Endothelial cell of umbilical vein (primary cell): Measurements from ENCODE around the gene PLLP. TPM values are rescaled to one million over a fixed set of nuclear protein-coding genes. Genes with fewer than 3 reads are reported as not detected.

Experiments used
- BruUV-seq: library from RNA; stranded (reverse); fragments of 400-500 nt; replicated peaks from 2 replicates; lab custom pipeline; 2021; lab: Mats Ljungman, UMichigan
- CTCF ChIA-PET: fragments of 300-600, 350-600 bp; sonication (Branson Sonifier 250); formaldehyde crosslinking; loops from one replicate; lab custom pipeline; 2021; ENCODE audit warnings: antibody characterized with exemption, inconsistent platforms; lab: Charles Lee
- POLR2A ChIA-PET: fragments of 300-600, 350-600 bp; sonication (Branson Sonifier 250); formaldehyde crosslinking; loops from one replicate; lab custom pipeline; 2021; ENCODE audit warnings: antibody characterized with exemption, inconsistent platforms; lab: Charles Lee
- DNase-seq: peaks from one replicate; pipeline ENCODE4 v3.0.0-alpha.2; 2011; ENCODE audit warnings: low read depth, low spot score
- FAIRE-seq: peaks from 2 replicates; lab custom pipeline; 2011; peaks lifted over from hg19 to GRCh38; lab: Jason Lieb, UNC
- H2AFZ ChIP-seq: 2 replicates; pipeline ENCODE4 v1.6.0; 2012; ENCODE audit warnings: low read depth, low read length, control low read depth, inconsistent platforms
- H3K27ac ChIP-seq: 2 replicates; pipeline ENCODE4 v1.5.1; 2011; ENCODE audit warnings: low read depth, mild to moderate bottlenecking, control low read depth, low read length, moderate library complexity; ENCODE audit not compliant: insufficient read depth
- H3K27me3 ChIP-seq, 2 experiments: 2 replicates each; pipeline versions ENCODE4 v1.6.0 to v1.6.1; 2011; ENCODE audit warnings: low read length in 2 of 2, mixed read lengths in 1 of 2; ENCODE audit not compliant: control insufficient read depth in 2 of 2, insufficient read depth in 2 of 2
- H3K36me3 ChIP-seq, 2 experiments: 2 replicates in 1 of 2; 3 replicates in 1 of 2; pipeline ENCODE4 v1.5.1; 2011; ENCODE audit warnings: low read length in 2 of 2, mild to moderate bottlenecking in 1 of 2, moderate library complexity in 1 of 2; ENCODE audit not compliant: control insufficient read depth in 2 of 2, insufficient read depth in 2 of 2; ENCODE audit errors: extremely low read depth in 1 of 2
- H3K4me1 ChIP-seq: 3 replicates; pipeline ENCODE4 v1.5.1; 2011; ENCODE audit warnings: mild to moderate bottlenecking, low read length; ENCODE audit not compliant: control insufficient read depth, insufficient read depth; ENCODE audit errors: extremely low read depth
- H3K4me2 ChIP-seq: 2 replicates; pipeline ENCODE4 v1.6.1; 2011; ENCODE audit warnings: low read length, control low read depth, mixed read lengths; ENCODE audit not compliant: insufficient read depth
- H3K4me3 ChIP-seq, 3 experiments: fragments of 200-600 bp in 1 of 3; sonication (generic), shearing (Covaris generic) in 1 of 3; replicated peaks in 1 of 3; 2 replicates each; pipeline ENCODE4 v1.5.1; 2011 to 2016; ENCODE audit warnings: control low read depth in 3 of 3, low read length in 3 of 3, mild to moderate bottlenecking in 2 of 3, inconsistent platforms in 1 of 3, low read depth in 1 of 3, moderate library complexity in 1 of 3; ENCODE audit not compliant: insufficient read depth in 1 of 3
- H3K79me2 ChIP-seq: 2 replicates; pipeline ENCODE4 v1.6.0; 2012; ENCODE audit warnings: low read length, inconsistent platforms; ENCODE audit not compliant: control insufficient read depth, insufficient read depth
- H3K9ac ChIP-seq: replicated peaks from 2 replicates; pipeline ENCODE3; 2011; ENCODE audit warnings: low read length, control low read depth; ENCODE audit not compliant: insufficient read depth; ENCODE audit errors: extremely low read depth
- H3K9me1 ChIP-seq: replicated peaks from 3 replicates; pipeline ENCODE4 v1.6.0; 2011; ENCODE audit warnings: mild to moderate bottlenecking, low read length; ENCODE audit not compliant: control insufficient read depth, insufficient read depth; ENCODE audit errors: extremely low read depth
- H3K9me3 ChIP-seq: replicated peaks from 2 replicates; pipeline ENCODE4 v1.5.1; 2012; ENCODE audit warnings: low read length, inconsistent platforms; ENCODE audit not compliant: control insufficient read depth, insufficient read depth
- H4K20me1 ChIP-seq: replicated peaks from 2 replicates; pipeline ENCODE3; 2011; ENCODE audit warnings: mild to moderate bottlenecking, low read length; ENCODE audit not compliant: control insufficient read depth, insufficient read depth; ENCODE audit errors: extremely low read depth
- CTCF ChIP-seq, 2 donors: IDR thresholded peaks; 1 replicate in 1 of 2; 2 replicates in 1 of 2; pipeline ENCODE4 v1.5.1; 2011; ENCODE audit warnings: low read length in 2 of 2, mild to moderate bottlenecking in 2 of 2, moderate library complexity in 2 of 2, control low read depth in 1 of 2, inconsistent platforms in 1 of 2, low read depth in 1 of 2; ENCODE audit not compliant: insufficient read depth in 1 of 2; ENCODE audit errors: extremely low read depth in 1 of 2
- EZH2 ChIP-seq: IDR thresholded peaks from 2 replicates; pipeline ENCODE4 v1.6.1; 2012; ENCODE audit warnings: borderline replicate concordance, low read depth, mild to moderate bottlenecking, moderate library complexity, low read length, inconsistent platforms; ENCODE audit not compliant: severe bottlenecking
- FOS ChIP-seq: IDR thresholded peaks from 2 replicates; pipeline ENCODE4 v1.6.1; 2011; ENCODE audit warnings: mild to moderate bottlenecking, low read length, moderate library complexity, borderline replicate concordance; ENCODE audit not compliant: insufficient read depth
- GATA2 ChIP-seq: IDR thresholded peaks from 2 replicates; pipeline ENCODE4 v1.7.0; 2011; ENCODE audit warnings: low read depth, mild to moderate bottlenecking, moderate library complexity, mixed read lengths, low read length; ENCODE audit not compliant: insufficient read length, insufficient read depth
- JUN ChIP-seq: IDR thresholded peaks from 2 replicates; pipeline ENCODE4 v1.6.1; 2011; ENCODE audit warnings: borderline replicate concordance, low read depth; ENCODE audit not compliant: insufficient read length, insufficient read depth
- MAX ChIP-seq: IDR thresholded peaks from 2 replicates; pipeline ENCODE4 v1.6.1; 2011; ENCODE audit not compliant: insufficient read depth, insufficient read length
- MYC ChIP-seq: IDR thresholded peaks from one replicate; pipeline ENCODE4 v1.6.1; 2011; ENCODE audit warnings: mild to moderate bottlenecking, low read depth, low read length
- POLR2A ChIP-seq: IDR thresholded peaks from 2 replicates; pipeline ENCODE4 v1.6.1; 2012; ENCODE audit warnings: low read depth, mild to moderate bottlenecking, control low read depth, low read length
- POLR2AphosphoS5 ChIP-seq: IDR thresholded peaks from 2 replicates; pipeline ENCODE4 v1.6.1; 2012; ENCODE audit warnings: low read depth, mild to moderate bottlenecking, control low read depth, low read length, moderate library complexity; ENCODE audit not compliant: insufficient read depth
- dilution Hi-C: fragments of 300-500 bp; cut with MboI; formaldehyde crosslinking; loops from one replicate; pipeline ENCODE4 v1.15.0; 2019; ENCODE audit warnings: low sequenced_read_pairs; ENCODE audit not compliant: extremely low pct_ligation_motif_present
- intact Hi-C: fragments of 100-400 bp; cut with micrococcal nuclease; formaldehyde crosslinking; loops from one replicate; pipeline ENCODE4 v1.10.0; 2022
- polyA plus RNA-seq, 4 experiments: library from polyadenylated mRNA; depleted of rRNA in 3 of 4; stranded (reverse) in 3 of 4; unstranded in 1 of 4; fragments of >200 nt; gene quantifications; 2 replicates each; pipeline versions ENCODE4 v1.2.1 to v1.2.3, GENCODE V29; 2011 to 2012; ENCODE audit warnings: missing spikeins in 1 of 4
- total RNA-seq: library from RNA; stranded (reverse); gene quantifications from 2 replicates; pipeline ENCODE4 v1.2.3, GENCODE V29; 2021

The PLLP gene
- total and polyA plus RNA-seq, 2 donors (not counting 3 experiments of a cell fraction or from before 2014, with no cell fraction given), result 4.4 to 14.4 TPM

DNA sequence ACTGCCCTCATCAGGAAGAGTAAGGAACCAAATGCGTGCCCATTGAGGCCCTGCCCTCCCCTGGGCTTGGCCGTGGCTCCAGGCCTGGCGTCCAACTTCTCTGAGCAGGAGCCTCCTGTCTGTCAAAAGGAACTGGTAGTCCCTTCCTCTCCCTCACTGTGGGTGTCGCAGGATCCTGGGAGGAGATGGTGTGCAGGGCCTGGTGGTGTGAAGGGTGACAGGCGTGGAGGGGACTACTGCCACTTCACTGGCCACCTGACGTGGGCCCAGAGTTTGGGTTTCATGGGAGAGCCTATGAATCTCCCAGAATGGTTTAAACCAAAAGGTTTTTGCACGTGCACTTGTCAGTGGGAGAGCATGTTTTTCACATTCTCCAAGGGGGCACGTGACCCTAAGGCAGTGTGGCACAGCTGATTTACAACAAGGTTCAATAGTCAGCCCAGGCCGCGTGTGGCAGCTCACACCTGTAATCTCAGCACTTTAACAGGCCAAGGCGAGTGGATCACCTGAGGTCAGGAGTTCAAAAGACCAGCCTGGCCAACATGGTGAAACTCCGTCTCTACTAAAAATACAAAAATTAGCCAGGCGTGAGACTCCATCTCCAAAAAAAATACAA, 26.9 kb downstream of the PLLP start:
- CTCF ChIA-PET, result interaction anchor here (1.3 kb wide), 1 partner anchor 12 kb away, joined by 5 read pairs; the partner anchor contains the start of gene ARL2BP
- FAIRE-seq (peak; percentile 37), DNase-seq (no peak)
- Histone ChIP-seq H3K27ac (no peak overlapping the region), H3K9ac (no peak overlapping the region), H3K4me3 (no peak overlapping the region), H3K27me3 (no peaks in the 10 kb centered on the region), H3K79me2 (no peaks in the 10 kb centered on the region), H4K20me1 (no peaks in the 10 kb centered on the region), H3K36me3 (peaks cover 0 to under 1% of the 10 kb centered on the region in 2 experiments), H3K4me2 (no peak overlapping the region), H3K4me1 (peaks cover 24% of the 10 kb centered on the region), H3K9me1 (no peaks in the 10 kb centered on the region), H3K9me3 (no peaks in the 10 kb centered on the region), H2AFZ (no peak overlapping the region)
- dilution Hi-C loops (no loop called here), intact Hi-C loops (no loop called here)
- POLR2A ChIA-PET, result no interaction called here
- TF ChIP-seq MYC, result no peak
- no peak for TF ChIP-seq CTCF (IDR thresholded peaks at IDR 0.05; ENCODE audit: extremely low read depth in 1 of 2, insufficient read depth in 1 of 2, low read depth in 1 of 2, low read length in 2 of 2)
- TF ChIP-seq POLR2A, result no peak
- no peak for TF ChIP-seq EZH2
- TF ChIP-seq MAX, result no peak
- no peak for TF ChIP-seq POLR2AphosphoS5
- TF ChIP-seq FOS, result no peak
- TF ChIP-seq JUN, result no peak
- TF ChIP-seq GATA2, result no peak
- BruUV-seq, result no TSS peak
